Ureter (tissue), 1 donor: ENCODE measurements around the gene FANCC. TPM values are rescaled to one million over a fixed set of nuclear protein-coding genes. Genes with fewer than 3 reads are reported as not detected.

ENCODE experiments used
- DNase-seq: peaks from one replicate; pipeline ENCODE4 v3.0.0-alpha.2; 2020; ENCODE audit warnings: low spot score
- total RNA-seq: library from RNA; stranded (reverse); gene quantifications from one replicate; pipeline ENCODE4 v1.2.4, GENCODE V29; 2023
- donor health status: DM: yes; HTN: yes; CAD: no.

FANCC gene
- total RNA-seq, 1 donor from 2014 or later: 16.5 TPM

- no peak for DNase-seq
These were observed 215.5 kb downstream of the FANCC start for GRCh38 chr9:95102001-95102433.

- DNase-seq: no peak
These were observed 216.2 kb downstream of the FANCC start for GRCh38 chr9:95101326-95101725.

- DNase-seq: no peak
These were observed 217.4 kb downstream of the FANCC start for GRCh38 chr9:95100071-95100627.

GRCh38 chr9:95099321-95100070 is 218.0 kb downstream of the FANCC start:
- no peak for DNase-seq

- no peak for DNase-seq
These were observed 219.1 kb downstream of the FANCC start for GRCh38 chr9:95098391-95098921.

- no peak for DNase-seq
These were observed 220.2 kb downstream of the FANCC start for GRCh38 chr9:95097279-95097678.

GRCh38 chr9:95096807-95097206 is 220.7 kb downstream of the FANCC start:
- no peak for DNase-seq

- no peak for DNase-seq
These were observed 221.1 kb downstream of the FANCC start for GRCh38 chr9:95096381-95096780.

- no peak for DNase-seq
These were observed 221.7 kb downstream of the FANCC start for GRCh38 chr9:95095641-95096355.

GRCh38 chr9:95094002-95094401 is 223.5 kb downstream of the FANCC start:
- no peak for DNase-seq

GRCh38 chr9:95093586-95093985 is 223.9 kb downstream of the FANCC start:
- DNase-seq: no peak

- DNase-seq: no peak
These were observed 225.0 kb downstream of the FANCC start for GRCh38 chr9:95092262-95093072.

- no peak for DNase-seq
These were observed 225.8 kb downstream of the FANCC start for GRCh38 chr9:95091601-95092261.

- no peak for DNase-seq
These were observed 226.5 kb downstream of the FANCC start for GRCh38 chr9:95090871-95091577.

- no peak for DNase-seq
These were observed 227.3 kb downstream of the FANCC start for GRCh38 chr9:95090023-95090791.

GRCh38 chr9:95089257-95090022 is 228.1 kb downstream of the FANCC start:
- DNase-seq: no peak

- no peak for DNase-seq
These were observed 228.9 kb downstream of the FANCC start for GRCh38 chr9:95088421-95089161.

GRCh38 chr9:95087659-95088242 is 229.8 kb downstream of the FANCC start:
- DNase-seq: no peak
